ENCODE results near the gene BAX.

The BAX gene

GRCh38 chr19:48985711-48986110 lies 31.0 kb downstream of the BAX start:
- DNase-seq (ENCODE audit: low spot score) = no peak

GRCh38 chr19:48986211-48986610 lies 31.5 kb downstream of the BAX start:
- DNase-seq (ENCODE audit: low spot score) = no peak

GRCh38 chr19:48987323-48987722 lies 32.6 kb downstream of the BAX start:
- DNase-seq (ENCODE audit: low spot score) = no peak

- DNase-seq (ENCODE audit: low spot score) = no peak
Observed at GRCh38 chr19:48988286-48988685, 33.6 kb downstream of the BAX start.

GRCh38 chr19:48988860-48989259 lies 34.2 kb downstream of the BAX start:
- DNase-seq (ENCODE audit: low spot score) = no peak

GRCh38 chr19:48989701-48990291 lies 35.1 kb downstream of the BAX start:
- DNase-seq (ENCODE audit: low spot score) = peak; percentile 54

GRCh38 chr19:48990400-48990799 lies 35.7 kb downstream of the BAX start:
- no peak for DNase-seq (ENCODE audit: low spot score)

- no peak for DNase-seq (ENCODE audit: low spot score)
Observed at GRCh38 chr19:48991011-48991609, 36.4 kb downstream of the BAX start.

- DNase-seq (ENCODE audit: low spot score) = peak; percentile 56
Observed at GRCh38 chr19:48991873-48992580, 37.4 kb downstream of the BAX start.

GRCh38 chr19:48992581-48993174 lies 38.0 kb downstream of the BAX start:
- peak; percentile 29 for DNase-seq (ENCODE audit: low spot score)

- DNase-seq (ENCODE audit: low spot score) = peak; percentile 100
Observed at GRCh38 chr19:48993175-48994034, 38.7 kb downstream of the BAX start, which contains the start of the genes GYS1 and RUVBL2. Gene GYS1 (minus strand): TSS chr19:48993309. CDS start chr19:48993112, 197 bp downstream. Gene RUVBL2 (plus strand): TSS chr19:48993887. CDS start chr19:48993912, 25 bp downstream.

GRCh38 chr19:48994035-48994386 lies 39.3 kb downstream of the BAX start:
- DNase-seq (ENCODE audit: low spot score) = no peak

GRCh38 chr19:48997972-48998371 lies 43.3 kb downstream of the BAX start:
- DNase-seq (ENCODE audit: low spot score) = no peak

- DNase-seq (ENCODE audit: low spot score) = peak; percentile 55
Observed at GRCh38 chr19:48999481-49000325, 45.0 kb downstream of the BAX start.

- DNase-seq (ENCODE audit: low spot score) = no peak
Observed at GRCh38 chr19:49004133-49004532, 49.5 kb downstream of the BAX start.

GRCh38 chr19:49004964-49005614 lies 50.4 kb downstream of the BAX start:
- no peak for DNase-seq (ENCODE audit: low spot score)

GRCh38 chr19:49006905-49007304 lies 52.2 kb downstream of the BAX start:
- DNase-seq (ENCODE audit: low spot score) = no peak

GRCh38 chr19:49009828-49010227 lies 55.2 kb downstream of the BAX start:
- DNase-seq (ENCODE audit: low spot score) = no peak

- no peak for DNase-seq (ENCODE audit: low spot score)
Observed at GRCh38 chr19:49010453-49010852, 55.8 kb downstream of the BAX start.

GRCh38 chr19:49011194-49011593 lies 56.5 kb downstream of the BAX start:
- DNase-seq (ENCODE audit: low spot score) = no peak
